ENCODE data around the gene FDXR. TPM values are rescaled to one million over a fixed set of nuclear protein-coding genes. Genes with fewer than 3 reads are reported as not detected.
A peak's percentile ranks its signal among the peaks of the same experiment; 100 is the strongest.

The FDXR gene, protein sequence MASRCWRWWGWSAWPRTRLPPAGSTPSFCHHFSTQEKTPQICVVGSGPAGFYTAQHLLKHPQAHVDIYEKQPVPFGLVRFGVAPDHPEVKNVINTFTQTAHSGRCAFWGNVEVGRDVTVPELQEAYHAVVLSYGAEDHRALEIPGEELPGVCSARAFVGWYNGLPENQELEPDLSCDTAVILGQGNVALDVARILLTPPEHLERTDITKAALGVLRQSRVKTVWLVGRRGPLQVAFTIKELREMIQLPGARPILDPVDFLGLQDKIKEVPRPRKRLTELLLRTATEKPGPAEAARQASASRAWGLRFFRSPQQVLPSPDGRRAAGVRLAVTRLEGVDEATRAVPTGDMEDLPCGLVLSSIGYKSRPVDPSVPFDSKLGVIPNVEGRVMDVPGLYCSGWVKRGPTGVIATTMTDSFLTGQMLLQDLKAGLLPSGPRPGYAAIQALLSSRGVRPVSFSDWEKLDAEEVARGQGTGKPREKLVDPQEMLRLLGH
- 1 to 10 TPM; 4.4 to 5.7 (median 5.2) TPM for total RNA-seq

DNA sequence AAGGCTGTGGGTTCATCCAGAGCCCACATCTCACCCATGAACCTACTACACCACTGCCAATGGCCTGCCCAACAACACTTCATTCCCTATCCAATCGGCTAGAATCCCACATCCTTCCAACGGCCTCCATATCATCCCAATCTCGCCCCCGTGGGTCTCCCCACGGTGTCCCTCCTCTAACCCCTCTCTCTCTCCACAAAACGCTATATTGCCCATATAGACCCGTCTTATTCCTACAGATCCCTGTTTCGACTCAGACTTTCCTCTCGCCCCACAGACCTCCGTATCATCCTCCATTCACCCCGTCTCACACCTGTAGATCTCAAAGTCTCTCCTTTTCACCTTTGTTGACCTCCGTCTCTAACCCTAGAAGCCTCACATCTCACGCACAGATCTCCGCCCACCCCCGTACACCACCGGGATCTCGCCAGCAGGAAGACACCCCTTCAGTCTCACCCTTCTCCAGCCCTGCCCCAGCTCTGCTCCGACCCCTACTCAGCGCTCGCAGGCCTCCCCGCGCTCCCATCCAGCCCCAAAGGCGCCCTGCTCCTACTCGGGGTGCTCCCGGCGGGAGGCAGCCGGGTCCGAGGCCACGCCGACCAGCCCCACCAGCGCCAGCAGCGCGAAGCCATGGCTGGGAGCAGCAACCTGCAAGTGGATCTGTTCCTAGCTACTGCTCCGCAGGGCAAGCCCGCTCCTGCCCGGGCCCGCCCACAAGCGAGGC lies at the start of gene FDXR:
Gene FDXR (minus strand): TSS at position 682 of the 724 bp plus-strand sequence. CDS start 50 bp downstream, at position 632.
- DNase-seq (ENCODE audit: low spot score) (no peak), ATAC-seq (ENCODE audit: low FRiP score) (peak; percentile 25)
- TF ChIP-seq, protein P1, sequence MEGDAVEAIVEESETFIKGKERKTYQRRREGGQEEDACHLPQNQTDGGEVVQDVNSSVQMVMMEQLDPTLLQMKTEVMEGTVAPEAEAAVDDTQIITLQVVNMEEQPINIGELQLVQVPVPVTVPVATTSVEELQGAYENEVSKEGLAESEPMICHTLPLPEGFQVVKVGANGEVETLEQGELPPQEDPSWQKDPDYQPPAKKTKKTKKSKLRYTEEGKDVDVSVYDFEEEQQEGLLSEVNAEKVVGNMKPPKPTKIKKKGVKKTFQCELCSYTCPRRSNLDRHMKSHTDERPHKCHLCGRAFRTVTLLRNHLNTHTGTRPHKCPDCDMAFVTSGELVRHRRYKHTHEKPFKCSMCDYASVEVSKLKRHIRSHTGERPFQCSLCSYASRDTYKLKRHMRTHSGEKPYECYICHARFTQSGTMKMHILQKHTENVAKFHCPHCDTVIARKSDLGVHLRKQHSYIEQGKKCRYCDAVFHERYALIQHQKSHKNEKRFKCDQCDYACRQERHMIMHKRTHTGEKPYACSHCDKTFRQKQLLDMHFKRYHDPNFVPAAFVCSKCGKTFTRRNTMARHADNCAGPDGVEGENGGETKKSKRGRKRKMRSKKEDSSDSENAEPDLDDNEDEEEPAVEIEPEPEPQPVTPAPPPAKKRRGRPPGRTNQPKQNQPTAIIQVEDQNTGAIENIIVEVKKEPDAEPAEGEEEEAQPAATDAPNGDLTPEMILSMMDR (IDR thresholded peaks at IDR 0.05): no peak

DNA sequence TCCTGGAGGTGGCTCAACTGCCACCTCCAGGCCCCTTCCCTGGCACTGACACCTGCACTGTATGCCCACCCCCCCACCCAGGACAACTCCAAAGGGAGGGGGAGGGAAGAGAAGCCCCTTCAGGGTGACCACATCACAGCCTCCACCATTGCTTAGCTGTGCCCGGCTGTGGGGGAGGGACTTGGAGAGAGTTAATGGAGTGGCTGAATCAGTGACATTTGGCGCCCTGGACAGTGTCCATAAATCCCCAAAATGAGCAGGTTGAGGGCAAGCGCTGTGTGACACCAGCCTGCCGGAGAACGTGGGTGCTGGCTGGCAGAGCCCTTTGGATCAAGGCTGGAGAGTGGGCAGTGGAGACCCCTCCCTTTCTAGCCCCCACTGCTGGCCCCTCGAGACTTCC lies 49.4 kb upstream of the FDXR start:
- no peak for DNase-seq (ENCODE audit: low spot score)
- TF ChIP-seq, protein P1 (IDR thresholded peaks at IDR 0.05): no peak
- ATAC-seq (ENCODE audit: low FRiP score): no peak

DNA sequence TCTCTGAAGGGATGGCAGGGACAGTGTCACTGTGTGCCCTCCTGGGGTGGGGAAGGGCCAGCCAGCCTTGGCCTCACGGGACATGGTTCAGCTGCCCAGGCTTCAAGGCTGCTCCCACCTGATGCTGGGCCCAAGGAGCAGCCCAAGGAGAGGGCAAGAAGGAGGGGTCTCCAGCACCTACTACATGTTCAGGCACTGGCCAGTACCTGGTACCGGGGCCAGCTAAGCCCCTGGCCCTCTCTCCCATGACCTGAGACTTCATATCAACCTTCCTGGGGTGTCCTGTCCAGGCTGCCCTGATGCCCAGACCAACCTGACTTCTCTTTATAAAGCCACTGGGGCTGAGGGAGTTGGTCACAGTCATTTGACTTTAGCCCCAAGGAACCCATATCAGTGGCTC lies 49.0 kb upstream of the FDXR start:
- DNase-seq (ENCODE audit: low spot score) (no peak), ATAC-seq (ENCODE audit: low FRiP score) (no peak)
- TF ChIP-seq, protein P1 (IDR thresholded peaks at IDR 0.05): no peak

DNA sequence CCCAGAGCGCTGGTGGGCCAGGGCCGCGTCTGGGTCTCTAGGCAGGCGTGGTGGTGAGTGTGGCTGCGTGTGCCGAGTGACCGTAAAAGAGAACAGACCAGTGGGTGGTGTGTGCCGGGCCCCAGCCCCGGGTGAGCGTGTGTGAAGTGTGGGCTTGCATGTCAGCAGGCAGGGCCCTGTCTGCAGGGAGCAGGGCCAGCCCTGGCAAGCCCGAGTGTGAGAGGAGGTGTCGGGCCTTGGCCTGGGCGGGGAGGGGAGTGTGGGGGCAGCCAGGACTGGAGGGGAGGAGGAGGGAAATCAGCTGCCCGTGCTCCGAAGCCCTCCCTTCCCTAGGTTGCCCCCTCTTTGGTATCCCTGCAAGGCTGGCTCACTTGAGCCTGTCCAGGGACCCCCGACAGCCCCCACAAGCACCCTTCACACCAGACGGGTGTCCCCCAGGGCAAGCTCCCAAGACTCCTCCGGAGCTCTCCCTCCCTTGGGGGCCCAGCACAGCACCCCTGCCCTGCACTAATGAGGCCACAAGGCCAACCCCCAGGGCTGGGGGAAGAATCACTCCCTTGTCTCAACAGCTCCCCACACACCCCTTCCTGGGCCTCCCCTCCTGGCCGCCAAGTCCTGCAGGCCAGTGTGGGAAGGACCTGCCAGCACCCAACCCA lies 48.4 kb upstream of the FDXR start:
- ATAC-seq (ENCODE audit: low FRiP score) (peak; percentile 10), DNase-seq (ENCODE audit: low spot score) (no peak)
- TF ChIP-seq, protein P1 (IDR thresholded peaks at IDR 0.05): no peak

DNA sequence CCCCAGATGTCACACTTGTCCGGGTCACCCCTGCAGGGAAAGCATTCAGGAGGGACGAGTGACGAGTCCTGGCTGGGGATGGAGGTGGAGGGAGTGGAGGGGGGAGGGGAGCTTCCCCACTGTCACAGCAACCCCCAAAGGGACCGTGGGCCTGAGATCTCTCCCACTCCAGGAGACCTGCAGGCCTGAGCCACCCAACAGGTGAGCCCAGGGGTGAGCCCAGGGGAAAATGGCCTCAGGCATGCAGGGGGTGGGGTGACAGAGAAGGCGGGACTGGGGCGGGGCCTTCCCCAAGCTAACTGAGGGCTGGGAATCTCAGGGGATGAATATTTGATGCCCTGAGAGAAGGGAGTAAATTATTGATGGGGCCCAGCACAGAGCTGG lies 47.8 kb upstream of the FDXR start:
- ATAC-seq (ENCODE audit: low FRiP score): no peak
- TF ChIP-seq, protein P1 (IDR thresholded peaks at IDR 0.05): no peak

DNA sequence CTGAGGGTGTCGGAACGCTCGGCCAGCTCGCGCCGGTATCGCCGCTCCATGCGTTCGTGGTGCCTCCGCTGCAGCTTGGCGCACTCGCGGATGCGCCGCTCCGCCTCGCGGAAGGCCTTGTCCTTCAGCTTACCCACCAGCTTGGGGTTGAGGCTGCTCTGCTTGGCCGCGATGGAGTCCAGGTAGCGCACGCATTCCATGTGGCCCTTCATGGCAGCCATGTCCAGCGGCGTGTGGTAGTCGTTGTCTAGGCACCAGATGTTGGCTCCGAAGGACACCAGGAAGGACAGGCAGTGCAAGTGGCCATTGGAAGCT lies 47.5 kb upstream of the FDXR start:
- no peak for DNase-seq (ENCODE audit: low spot score)
- ATAC-seq (ENCODE audit: low FRiP score): no peak
- TF ChIP-seq, protein P1 (IDR thresholded peaks at IDR 0.05): no peak

More for the DNA sequence above, 47.8 kb upstream of the FDXR start:
- no peak for DNase-seq (ENCODE audit: low spot score)
